Ecto neural progenitor cell (in vitro differentiated cells): Measurements from ENCODE around the gene FBXL16.

ENCODE experiments used
- DNase-seq: peaks from one replicate; pipeline ENCODE4 v3.0.0-alpha.2; 2018; ENCODE audit warnings: low spot score

FBXL16 gene

GRCh38 chr16:734981-735881 lies 29.6 kb upstream of the FBXL16 start:
- DNase-seq, result no peak

- no peak for DNase-seq
Observed at GRCh38 chr16:734208-734980, 28.8 kb upstream of the FBXL16 start.

GRCh38 chr16:733382-734207 lies 28.0 kb upstream of the FBXL16 start:
- no peak for DNase-seq

- DNase-seq, result no peak
Observed at GRCh38 chr16:732936-733335, 27.3 kb upstream of the FBXL16 start.

- no peak for DNase-seq
Observed at GRCh38 chr16:732332-732731, 26.7 kb upstream of the FBXL16 start.

- DNase-seq, result no peak
Observed at GRCh38 chr16:730666-731509, 25.3 kb upstream of the FBXL16 start.

GRCh38 chr16:729768-730665 lies 24.4 kb upstream of the FBXL16 start:
- DNase-seq, result no peak

GRCh38 chr16:728890-729744 lies 23.5 kb upstream of the FBXL16 start:
- no peak for DNase-seq

GRCh38 chr16:728131-728889 lies 22.7 kb upstream of the FBXL16 start:
- DNase-seq, result no peak

- no peak for DNase-seq
Observed at GRCh38 chr16:727291-727977, 21.8 kb upstream of the FBXL16 start.

GRCh38 chr16:726438-727290 lies 21.1 kb upstream of the FBXL16 start, which contains the start of the genes CCDC78 and HAGHL:
CCDC78 (minus strand) TSS chr16:726443; CDS start chr16:726367, 76 bp downstream.
HAGHL (plus strand) TSS chr16:727106; CDS start chr16:727510, 404 bp downstream.
- peak; percentile 85 for DNase-seq

GRCh38 chr16:726188-726437 lies 20.5 kb upstream of the FBXL16 start:
- no peak for DNase-seq

GRCh38 chr16:725463-726187 lies 20.0 kb upstream of the FBXL16 start:
- no peak for DNase-seq

- no peak for DNase-seq
Observed at GRCh38 chr16:725041-725376, 19.4 kb upstream of the FBXL16 start.

GRCh38 chr16:724188-725040 lies 18.8 kb upstream of the FBXL16 start:
- no peak for DNase-seq

GRCh38 chr16:723695-724094 lies 18.1 kb upstream of the FBXL16 start:
- DNase-seq, result no peak
